Skeletal muscle tissue (tissue), 4 donors: ENCODE results near the gene HPCA. TPM values are rescaled to one million over a fixed set of nuclear protein-coding genes. Genes with fewer than 3 reads are reported as not detected.

Experiments used
- H3K27ac ChIP-seq: one replicate; pipeline ENCODE4 v1.7.0; 2013; ENCODE audit warnings: mild to moderate bottlenecking, low read depth, low read length, inconsistent platforms
- H3K27me3 ChIP-seq, 3 donors: one replicate each; pipeline ENCODE4 v1.7.0; 2013; ENCODE audit warnings: low read length in 3 of 3; ENCODE audit not compliant: control insufficient read depth in 3 of 3, insufficient read depth in 3 of 3
- H3K36me3 ChIP-seq, 3 donors: one replicate each; pipeline ENCODE4 v1.7.0; 2013; ENCODE audit warnings: low read length in 3 of 3; ENCODE audit not compliant: control insufficient read depth in 3 of 3, insufficient read depth in 3 of 3
- H3K4me1 ChIP-seq, 3 donors: one replicate each; pipeline ENCODE4 v1.7.0; 2013; ENCODE audit warnings: low read length in 3 of 3, mild to moderate bottlenecking in 3 of 3; ENCODE audit not compliant: control insufficient read depth in 3 of 3, insufficient read depth in 3 of 3
- H3K4me3 ChIP-seq, 3 donors: one replicate each; pipeline ENCODE4 v1.7.0; 2013; ENCODE audit warnings: low read length in 3 of 3
- H3K9ac ChIP-seq, 3 donors: one replicate each; pipeline ENCODE4 v1.7.0; 2013; ENCODE audit warnings: low read length in 3 of 3, mild to moderate bottlenecking in 3 of 3, moderate library complexity in 2 of 3, low read depth in 1 of 3
- H3K9me3 ChIP-seq, 3 donors: one replicate each; pipeline ENCODE4 v1.7.0; 2013; ENCODE audit warnings: low read length in 3 of 3; ENCODE audit not compliant: control insufficient read depth in 3 of 3
- total RNA-seq: library from RNA; depleted of rRNA; stranded (reverse); fragments of >200 nt; gene quantifications from one replicate; pipeline ENCODE4 v1.2.3, GENCODE V29; 2014
- donor health status: Osteomylitis.

The HPCA gene
- total RNA-seq, 1 donor from 2014 or later, result not detected

GRCh38 chr1:32915766-32916706 lies 29.7 kb downstream of the HPCA start:
- Histone ChIP-seq H3K27me3 (peaks cover 0 to 3% (median 2%) of the 10 kb centered on the region in 3 donors), H3K36me3 (no peaks in the 10 kb centered on the region), H3K4me1 (peaks cover 5 to 9% (median 7%) of the 10 kb centered on the region in 3 donors), H3K9ac (no peak overlapping the region), H3K9me3 (peaks cover 0 to 3% (median 0%) of the 10 kb centered on the region in 3 donors), H3K27ac (no peak overlapping the region), H3K4me3 (no peak overlapping the region)

- H3K4me1 ChIP-seq, result peaks cover 10 to 13% (median 10%) of the 10 kb centered on the region in 3 donors
These were observed 31.2 kb downstream of the HPCA start for GRCh38 chr1:32917521-32917920.

GRCh38 chr1:32918179-32918578 lies 31.9 kb downstream of the HPCA start:
- no peak overlapping the region for H3K9ac ChIP-seq

More at GRCh38 chr1:32917521-32917920, 31.2 kb downstream of the HPCA start:
- Histone ChIP-seq H3K9me3 (peaks cover 0 to 3% (median 0%) of the 10 kb centered on the region in 3 donors), H3K27ac (no peak overlapping the region), H3K36me3 (no peaks in the 10 kb centered on the region), H3K9ac (no peak overlapping the region), H3K27me3 (peaks cover 0 to 3% (median 0%) of the 10 kb centered on the region in 3 donors), H3K4me3 (no peak overlapping the region)

GRCh38 chr1:32919811-32920733 lies 33.8 kb downstream of the HPCA start:
- no peak overlapping the region for H3K4me3 ChIP-seq
- peaks cover 10 to 13% (median 10%) of the 10 kb centered on the region in 3 donors for H3K4me1 ChIP-seq
- no peak overlapping the region for H3K9ac ChIP-seq
- peaks cover 7 to 10% (median 10%) of the 10 kb centered on the region in 3 donors for H3K27me3 ChIP-seq
- no peaks in the 10 kb centered on the region for H3K36me3 ChIP-seq
- H3K9me3 ChIP-seq, result no peaks in the 10 kb centered on the region
- peak overlapping the region; percentile 12 for H3K27ac ChIP-seq

More at GRCh38 chr1:32918179-32918578, 31.9 kb downstream of the HPCA start:
- Histone ChIP-seq H3K4me1 (peaks cover 10 to 13% (median 10%) of the 10 kb centered on the region in 3 donors), H3K27ac (no peak overlapping the region), H3K36me3 (no peaks in the 10 kb centered on the region), H3K9me3 (peaks cover 0 to 3% (median 0%) of the 10 kb centered on the region in 3 donors), H3K27me3 (peaks cover 0 to 3% (median 0%) of the 10 kb centered on the region in 3 donors), H3K4me3 (no peak overlapping the region)

- H3K27me3 ChIP-seq, result peaks cover 6 to 15% (median 10%) of the 10 kb centered on the region in 3 donors
- peak overlapping the region in 1 of 3 donors; percentile 19 for H3K9ac ChIP-seq
- no peak overlapping the region for H3K27ac ChIP-seq
- no peaks in the 10 kb centered on the region for H3K36me3 ChIP-seq
- H3K4me3 ChIP-seq, result peak overlapping the region in 1 of 3 donors; percentile 22
- H3K9me3 ChIP-seq, result no peaks in the 10 kb centered on the region
- H3K4me1 ChIP-seq, result peaks cover 10 to 15% (median 11%) of the 10 kb centered on the region in 3 donors
These were observed 34.5 kb downstream of the HPCA start for GRCh38 chr1:32920833-32921232.

- H3K27ac ChIP-seq, result no peak overlapping the region
- no peaks in the 10 kb centered on the region for H3K36me3 ChIP-seq
- peaks cover 8 to 18% (median 10%) of the 10 kb centered on the region in 3 donors for H3K27me3 ChIP-seq
- no peaks in the 10 kb centered on the region for H3K9me3 ChIP-seq
- H3K4me3 ChIP-seq, result no peak overlapping the region
- H3K9ac ChIP-seq, result no peak overlapping the region
- H3K4me1 ChIP-seq, result peaks cover 10 to 17% (median 12%) of the 10 kb centered on the region in 3 donors
These were observed 38.6 kb downstream of the HPCA start for GRCh38 chr1:32924881-32925344.

GRCh38 chr1:32925403-32926162 lies 39.3 kb downstream of the HPCA start:
- Histone ChIP-seq H3K4me3 (no peak overlapping the region), H3K9me3 (no peaks in the 10 kb centered on the region), H3K9ac (no peak overlapping the region), H3K27me3 (peaks cover 8 to 18% (median 10%) of the 10 kb centered on the region in 3 donors), H3K27ac (no peak overlapping the region), H3K36me3 (no peaks in the 10 kb centered on the region), H3K4me1 (peaks cover 8 to 13% (median 10%) of the 10 kb centered on the region in 3 donors)

- H3K9me3 ChIP-seq, result no peaks in the 10 kb centered on the region
- no peak overlapping the region for H3K4me3 ChIP-seq
- H3K9ac ChIP-seq, result no peak overlapping the region
- peaks cover 0 to 4% (median 2%) of the 10 kb centered on the region in 3 donors for H3K4me1 ChIP-seq
- peaks cover 8 to 18% (median 10%) of the 10 kb centered on the region in 3 donors for H3K27me3 ChIP-seq
- no peaks in the 10 kb centered on the region for H3K36me3 ChIP-seq
- no peak overlapping the region for H3K27ac ChIP-seq
These were observed 40.3 kb downstream of the HPCA start for GRCh38 chr1:32926562-32926961.

- no peaks in the 10 kb centered on the region for H3K9me3 ChIP-seq
- H3K36me3 ChIP-seq, result no peaks in the 10 kb centered on the region
- peaks cover 0 to 4% (median 2%) of the 10 kb centered on the region in 3 donors for H3K4me1 ChIP-seq
- peaks cover 8 to 18% (median 10%) of the 10 kb centered on the region in 3 donors for H3K27me3 ChIP-seq
- no peak overlapping the region for H3K27ac ChIP-seq
- H3K9ac ChIP-seq, result no peak overlapping the region
- no peak overlapping the region for H3K4me3 ChIP-seq
These were observed 41.1 kb downstream of the HPCA start for GRCh38 chr1:32927441-32927840.
